LNCaP clone FGC (cell line): Measurements from ENCODE around the gene CMIP.
"Not testable (repeated sequence)": the region's sequence is repeated elsewhere in the genome, so short reads cannot be mapped to it uniquely, and the experiment has no call there.

ENCODE experiments used
- DNase-seq: peaks from one replicate; pipeline ENCODE4 v3.0.0-alpha.2; 2011; ENCODE audit warnings: low read depth
- H3K4me3 ChIP-seq: 2 replicates; pipeline ENCODE4 v1.5.1; 2011; ENCODE audit warnings: mild to moderate bottlenecking, low read depth, low read length, control low read depth
- CTCF ChIP-seq: IDR thresholded peaks from 2 replicates; pipeline ENCODE4 v1.5.1; 2012; ENCODE audit warnings: mild to moderate bottlenecking; ENCODE audit not compliant: control insufficient read depth, insufficient read depth; ENCODE audit errors: extremely low read depth

CMIP gene

DNA sequence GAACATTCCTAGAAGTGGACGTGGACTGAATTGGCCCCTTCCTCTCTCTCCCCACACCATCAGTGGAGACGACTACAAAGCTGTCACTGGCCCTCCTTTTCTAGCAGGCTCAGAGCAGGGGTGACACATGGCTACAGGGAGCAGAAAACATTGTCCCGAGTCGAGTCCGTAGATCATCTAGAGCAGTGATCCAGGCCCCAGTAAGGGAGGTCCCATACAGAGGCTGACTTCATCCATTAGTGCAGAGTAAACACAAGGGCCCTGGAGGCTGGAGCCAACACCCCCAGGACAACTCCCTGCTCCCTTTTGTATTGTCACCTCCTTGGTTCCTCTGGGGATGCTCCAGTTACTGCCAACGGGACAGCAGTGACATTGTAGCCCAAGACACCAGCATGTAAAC lies 130.7 kb downstream of the CMIP start:
- no peak for DNase-seq
- no peak overlapping the region for H3K4me3 ChIP-seq
- TF ChIP-seq CTCF, result no peak

DNA sequence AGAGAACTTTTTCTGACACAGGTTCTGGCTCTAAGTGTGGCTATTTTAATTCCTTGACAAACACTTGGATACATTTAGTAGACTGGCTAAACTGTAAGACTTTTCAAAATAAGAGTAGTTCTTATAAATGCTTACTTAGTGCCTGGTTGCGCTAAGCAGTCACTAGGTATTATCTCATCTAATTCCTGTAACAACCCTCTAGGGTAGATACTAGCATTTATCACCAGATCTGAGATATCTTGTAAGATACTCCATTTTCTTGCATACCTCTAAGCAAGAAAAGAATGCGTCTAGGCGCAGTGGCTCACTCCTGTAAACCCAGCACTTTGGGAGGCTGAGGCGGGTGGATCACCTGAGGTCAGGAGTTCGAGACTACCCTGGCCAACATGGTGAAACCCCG lies 131.2 kb downstream of the CMIP start:
- no peak overlapping the region for H3K4me3 ChIP-seq
- TF ChIP-seq CTCF, result no peak
- DNase-seq, result no peak

GRCh38 chr16:81576696-81577095 lies 132.1 kb downstream of the CMIP start:
- no peak for DNase-seq
- no peak overlapping the region for H3K4me3 ChIP-seq
- no peak for TF ChIP-seq CTCF

DNA sequence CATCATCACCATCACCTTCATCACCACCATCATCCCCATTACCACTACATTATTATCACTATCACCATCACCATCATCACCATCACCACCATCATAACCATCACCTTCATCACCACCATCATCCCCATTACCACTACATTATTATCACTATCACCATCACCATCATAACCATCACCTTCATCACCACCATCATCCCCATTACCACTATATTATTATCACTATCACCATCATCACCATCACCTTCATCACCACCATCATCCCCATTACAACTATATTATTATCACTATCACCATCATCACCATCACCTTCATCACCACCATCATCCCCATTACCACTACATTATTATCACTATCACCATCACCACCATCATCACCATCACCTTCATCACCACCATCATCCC lies 132.7 kb downstream of the CMIP start:
- not testable (repeated sequence) for DNase-seq, H3K4me3 ChIP-seq

DNA sequence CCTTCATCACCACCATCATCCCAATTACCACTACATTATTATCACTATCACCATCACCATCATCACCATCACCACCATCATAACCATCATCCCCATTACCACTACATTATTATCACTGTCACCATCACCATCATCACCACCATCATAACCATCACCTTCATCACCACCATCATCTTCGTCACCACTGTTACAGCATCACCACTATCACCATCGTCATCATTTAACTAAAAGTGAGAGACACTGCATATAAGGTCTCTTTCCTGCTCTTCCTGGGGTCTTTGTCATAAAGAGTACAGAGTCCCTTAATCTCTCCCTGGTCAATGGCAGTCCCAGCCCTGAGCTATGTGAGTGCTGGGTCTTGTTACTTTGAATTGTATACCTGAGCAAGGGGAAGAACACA lies 133.5 kb downstream of the CMIP start:
- no peak for DNase-seq
- TF ChIP-seq CTCF, result no peak

GRCh38 chr16:81578636-81579413 lies 134.2 kb downstream of the CMIP start:
- no peak for TF ChIP-seq CTCF
- no peak for DNase-seq
- no peak overlapping the region for H3K4me3 ChIP-seq

More for the DNA sequence above, 133.5 kb downstream of the CMIP start:
- H3K4me3 ChIP-seq, result no peak overlapping the region

DNA sequence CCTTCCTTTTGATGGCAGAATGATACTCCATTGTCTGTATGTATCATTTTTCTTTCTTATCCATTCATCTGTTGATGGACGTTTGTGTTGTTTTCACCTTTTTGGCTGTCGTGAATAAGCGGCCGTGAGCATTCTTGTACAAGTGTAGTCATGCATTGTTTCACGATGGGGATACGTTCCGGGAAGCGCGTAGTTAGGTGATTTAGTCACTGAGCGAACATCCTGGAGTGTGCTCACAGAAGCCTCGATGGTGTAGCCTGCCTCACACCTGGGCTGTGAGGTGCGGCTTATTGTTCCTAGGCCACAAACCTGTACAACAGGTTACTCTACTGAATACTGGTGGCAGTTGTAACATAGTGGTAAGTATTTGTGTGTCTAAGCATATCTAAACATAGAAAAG lies 136.5 kb downstream of the CMIP start:
- no peak overlapping the region for H3K4me3 ChIP-seq
- TF ChIP-seq CTCF, result no peak
- DNase-seq, result peak; percentile 95
